ENCODE measurements around the gene ABCC8.

DNA sequence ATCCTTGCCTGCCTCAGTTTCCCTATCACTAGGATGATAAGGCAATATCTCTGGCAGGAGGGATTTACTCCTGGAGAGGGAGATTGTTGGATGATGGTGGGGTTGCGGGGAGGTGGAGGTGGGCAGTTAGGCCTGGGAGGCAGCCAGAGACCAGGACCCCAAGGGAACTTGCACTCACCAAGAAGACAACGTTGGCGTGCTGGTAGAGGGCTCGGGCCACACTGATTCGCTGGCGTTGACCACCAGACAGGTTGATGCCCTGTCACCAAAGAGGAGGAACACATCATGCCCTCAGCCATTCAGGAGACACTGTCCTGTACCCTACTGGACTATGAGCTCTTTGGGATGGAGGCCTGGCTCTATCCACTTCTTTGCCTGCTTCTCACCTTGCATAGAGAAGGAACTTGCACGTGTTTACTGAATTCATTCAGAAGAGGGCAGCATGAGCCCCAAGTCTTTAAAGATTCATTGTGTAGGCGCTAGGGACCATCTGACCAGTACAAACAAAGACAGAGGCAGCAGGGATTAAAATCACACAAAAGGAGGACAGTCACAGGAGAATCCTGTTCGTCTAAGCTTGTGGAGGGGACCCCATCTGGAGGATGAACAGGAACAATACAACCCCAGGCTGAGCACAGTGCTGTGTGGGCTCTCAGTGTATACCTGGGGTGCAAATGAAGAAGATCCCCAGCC lies 64.0 kb downstream of the ABCC8 start:
- no peak for TF ChIP-seq POLR2A (IDR thresholded peaks at IDR 0.05; ENCODE audit: low read depth, low read length)
- TF ChIP-seq POLR2AphosphoS5 (IDR thresholded peaks at IDR 0.05; ENCODE audit: low read depth, low read length), result no peak
- no peak for TF ChIP-seq TAF1 (IDR thresholded peaks at IDR 0.05; ENCODE audit: borderline replicate concordance, low read depth, low read length)

Measured in GM12892 (cell line).